Loucy (cell line): ENCODE data around the gene CYP27B1.

ENCODE experiments used
- CTCF ChIP-seq: fragments of 200-600 bp; sonication (generic); conservative IDR thresholded peaks from 2 replicates; pipeline ENCODE4 v1.5.1; 2014; ENCODE audit warnings: mild to moderate bottlenecking, antibody characterized with exemption, low read length
- EZH2phosphoT487 ChIP-seq: fragments of 200-600 bp; IDR thresholded peaks from 2 replicates; pipeline ENCODE4 v1.6.1; 2018; ENCODE audit warnings: antibody characterized with exemption, mild to moderate bottlenecking, moderate library complexity, borderline replicate concordance

GRCh38 chr12:57743769-57744168, 23.1 kb downstream of the CYP27B1 start:
- no peak for TF ChIP-seq CTCF
- TF ChIP-seq EZH2phosphoT487, result no peak
